Right lobe of liver (tissue), 6 donors: ENCODE measurements around the gene ITPKB. TPM values are rescaled to one million over a fixed set of nuclear protein-coding genes. Genes with fewer than 3 reads are reported as not detected.

ENCODE experiments used
- ATAC-seq, 4 donors: fragments of 200-7000 bp; cut with Tn5 transposase; one replicate each; pipeline ENCODE4 v1.9.1; 2020; ENCODE audit warnings: mild to moderate bottlenecking in 4 of 4, moderate library complexity in 4 of 4
- DNase-seq, 3 donors: peaks; one replicate each; pipeline ENCODE4 v3.0.0-alpha.2; 2020
- H3K27ac ChIP-seq, 3 donors: fragments of 200-600 bp; one replicate each; pipeline ENCODE4 v1.8.0; 2022
- H3K27me3 ChIP-seq, 2 donors: fragments of 200-600 bp; one replicate each; pipeline ENCODE4 v1.8.0; 2022
- H3K36me3 ChIP-seq, 4 donors: fragments of 200-600 bp; sonication (generic) in 1 of 4; one replicate each; pipeline versions ENCODE4 v1.5.1 to v1.8.0; 2017 to 2022; ENCODE audit warnings: control low read depth in 1 of 4
- H3K4me1 ChIP-seq, 4 donors: fragments of 200-600 bp; sonication (generic) in 1 of 4; one replicate each; pipeline versions ENCODE4 v1.5.1 to v1.8.0; 2017 to 2022; ENCODE audit warnings: control low read depth in 1 of 4
- H3K4me3 ChIP-seq, 3 donors: fragments of 200-600 bp; one replicate each; pipeline ENCODE4 v1.8.0; 2022
- H3K9me3 ChIP-seq, 4 donors: fragments of 200-600 bp; sonication (generic) in 1 of 4; one replicate each; pipeline versions ENCODE4 v1.5.1 to v1.8.0; 2017 to 2022; ENCODE audit warnings: control low read depth in 1 of 4
- POLR2A ChIP-seq: fragments of 450-650 bp; IDR thresholded peaks from one replicate; pipeline ENCODE4 v1.6.1; 2017; ENCODE audit warnings: antibody characterized with exemption, mild to moderate bottlenecking
- WGBS: methylation state at CpG from one replicate; pipeline ENCODE4 v1.1.6; 2018; ENCODE audit warnings: low coverage, low lambda C conversion rate; ENCODE audit not compliant: insufficient coverage; ENCODE audit errors: missing lambda C conversion rate; 5-methylcytosine and 5-hydroxymethylcytosine counted together
- intact Hi-C, 2 donors: fragments of 100-400 bp; cut with DNase I; formaldehyde crosslinking; loops; one replicate each; pipeline versions ENCODE4 v1.11.2 to v1.14.1; 2022
- total RNA-seq, 6 experiments: library from RNA; depleted of rRNA in 2 of 6; stranded (reverse); fragments of >200 nt in 2 of 6; fragmentation: NEBNext Ultra II Directional in 3 of 6; extraction: Animal tissue kit (Norgen Biotek cat#: 25700) in 3 of 6; gene quantifications; one replicate each; pipeline versions ENCODE4 v1.1.0 to v1.2.4, GENCODE V29; 2016 to 2023
- TF ChIP-seq, protein P1 (sequence below), 4 donors: fragments of 200-600 bp in 3 of 4; fragments of 450-650 bp in 1 of 4; IDR thresholded peaks; one replicate each; pipeline versions ENCODE4 v1.5.1 to v1.8.0; 2016 to 2022; ENCODE audit warnings: antibody characterized with exemption in 4 of 4, mild to moderate bottlenecking in 2 of 4
- donor health status: DM: no; HTN: yes; CAD: no.
- donor health status: DM: no; HTN: no; CAD: no.
- donor health status: DM: no; HTN: no; CAD: no.
- donor health status: DM: no; HTN: yes; CAD: no.
- donor health status: DM: no; HTN: yes; CAD: no.

ITPKB gene
- total RNA-seq, 6 experiments from 2014 or later, result 2.1 to 4.1 (median 3.4) TPM

DNA sequence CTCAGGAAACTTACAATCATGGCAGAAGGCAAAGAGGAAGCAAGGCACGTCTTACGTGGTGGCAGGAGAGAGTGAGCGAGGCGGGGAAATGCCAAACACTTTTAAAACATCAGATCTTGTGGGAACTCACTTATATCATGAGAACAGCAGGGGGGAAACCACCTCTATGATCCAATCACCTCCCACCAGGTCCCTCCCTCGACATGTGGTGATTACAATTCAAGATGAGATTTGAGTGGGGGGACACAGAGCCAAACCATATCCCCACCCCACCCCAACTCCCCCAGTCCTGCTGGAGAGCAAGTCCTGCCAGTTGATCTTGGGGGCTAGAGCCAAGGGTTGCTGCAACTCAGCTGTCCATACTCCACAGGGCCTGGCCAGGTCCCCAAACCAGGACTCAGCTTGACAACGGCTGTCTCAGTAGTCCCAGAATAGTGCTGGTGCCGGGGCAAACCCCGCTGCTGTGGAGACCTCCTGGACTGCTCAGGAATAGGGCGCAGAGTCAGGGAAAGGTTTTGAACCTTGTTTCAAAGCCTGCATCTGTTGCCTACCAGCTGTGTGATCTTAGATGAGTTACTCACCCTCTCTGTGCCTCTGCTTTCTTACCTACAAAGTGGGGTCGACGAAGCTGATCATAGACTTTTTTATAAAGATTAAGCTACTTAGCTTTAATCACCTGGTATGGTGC, 111.0 kb downstream of the ITPKB start:
- DNase-seq, result peak in 2 of 3 donors; percentile 31 to 39
- no peaks in the 10 kb centered on the region for H3K9me3 ChIP-seq
- no peak overlapping the region for H3K4me3 ChIP-seq
- H3K36me3 ChIP-seq, result no peaks in the 10 kb centered on the region
- no peak overlapping the region for H3K27ac ChIP-seq
- no peak for ATAC-seq
- WGBS, result 67% methylated on average over 8 of the region's 11 CpGs
- TF ChIP-seq POLR2A, result no peak
- TF ChIP-seq, protein P1, sequence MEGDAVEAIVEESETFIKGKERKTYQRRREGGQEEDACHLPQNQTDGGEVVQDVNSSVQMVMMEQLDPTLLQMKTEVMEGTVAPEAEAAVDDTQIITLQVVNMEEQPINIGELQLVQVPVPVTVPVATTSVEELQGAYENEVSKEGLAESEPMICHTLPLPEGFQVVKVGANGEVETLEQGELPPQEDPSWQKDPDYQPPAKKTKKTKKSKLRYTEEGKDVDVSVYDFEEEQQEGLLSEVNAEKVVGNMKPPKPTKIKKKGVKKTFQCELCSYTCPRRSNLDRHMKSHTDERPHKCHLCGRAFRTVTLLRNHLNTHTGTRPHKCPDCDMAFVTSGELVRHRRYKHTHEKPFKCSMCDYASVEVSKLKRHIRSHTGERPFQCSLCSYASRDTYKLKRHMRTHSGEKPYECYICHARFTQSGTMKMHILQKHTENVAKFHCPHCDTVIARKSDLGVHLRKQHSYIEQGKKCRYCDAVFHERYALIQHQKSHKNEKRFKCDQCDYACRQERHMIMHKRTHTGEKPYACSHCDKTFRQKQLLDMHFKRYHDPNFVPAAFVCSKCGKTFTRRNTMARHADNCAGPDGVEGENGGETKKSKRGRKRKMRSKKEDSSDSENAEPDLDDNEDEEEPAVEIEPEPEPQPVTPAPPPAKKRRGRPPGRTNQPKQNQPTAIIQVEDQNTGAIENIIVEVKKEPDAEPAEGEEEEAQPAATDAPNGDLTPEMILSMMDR (IDR thresholded peaks at IDR 0.05), result no peak
- no peaks in the 10 kb centered on the region for H3K27me3 ChIP-seq
- intact Hi-C loops, result no loop called here
- peaks cover 0 to 6% (median 0%) of the 10 kb centered on the region in 4 donors for H3K4me1 ChIP-seq

DNA sequence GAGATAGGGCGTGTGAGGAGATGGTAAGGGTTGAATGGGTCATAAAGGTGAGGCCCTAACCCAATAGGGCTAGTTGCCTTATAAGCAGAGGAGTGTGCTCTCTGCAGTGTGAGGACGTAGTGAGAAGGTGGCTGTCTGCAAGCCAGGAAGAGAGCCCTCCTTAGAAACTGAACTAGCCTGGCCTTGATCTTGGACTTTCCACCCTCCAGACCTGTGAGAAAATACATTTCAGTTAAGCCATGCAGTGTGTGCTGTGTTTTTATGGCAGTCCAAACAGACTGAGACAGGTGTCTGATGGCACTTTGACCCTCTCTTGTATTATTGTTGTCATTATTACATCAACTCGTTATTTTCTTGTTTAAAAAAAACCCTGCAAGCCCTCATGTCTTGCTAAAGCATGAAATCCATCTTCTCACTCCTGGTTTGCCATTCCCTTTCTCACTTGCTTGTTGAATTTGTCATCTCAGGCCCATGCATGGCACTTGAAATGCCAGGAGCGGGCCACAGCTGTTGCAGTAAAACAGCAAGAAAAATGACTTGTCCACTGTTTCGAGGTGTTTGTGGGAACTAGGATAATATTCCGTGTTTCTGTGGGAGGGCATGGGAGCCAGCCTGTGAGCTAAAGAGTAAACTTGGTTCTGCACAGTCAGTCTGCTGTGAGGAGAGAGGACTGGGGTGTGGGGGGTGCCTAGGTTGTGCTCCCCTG, 111.9 kb downstream of the ITPKB start:
- DNase-seq (peak in 2 of 3 donors; percentile 15 to 22), ATAC-seq (no peak)
- Histone ChIP-seq H3K4me1 (peaks cover 0 to 6% (median 0%) of the 10 kb centered on the region in 4 donors), H3K4me3 (no peak overlapping the region), H3K27ac (no peak overlapping the region), H3K36me3 (no peaks in the 10 kb centered on the region), H3K27me3 (no peaks in the 10 kb centered on the region), H3K9me3 (no peaks in the 10 kb centered on the region)
- no peak for TF ChIP-seq POLR2A
- TF ChIP-seq, protein P1 (IDR thresholded peaks at IDR 0.05), result no peak
- intact Hi-C loops, result no loop called here
- WGBS, result 66% methylated on average over 5 of the region's 6 CpGs

DNA sequence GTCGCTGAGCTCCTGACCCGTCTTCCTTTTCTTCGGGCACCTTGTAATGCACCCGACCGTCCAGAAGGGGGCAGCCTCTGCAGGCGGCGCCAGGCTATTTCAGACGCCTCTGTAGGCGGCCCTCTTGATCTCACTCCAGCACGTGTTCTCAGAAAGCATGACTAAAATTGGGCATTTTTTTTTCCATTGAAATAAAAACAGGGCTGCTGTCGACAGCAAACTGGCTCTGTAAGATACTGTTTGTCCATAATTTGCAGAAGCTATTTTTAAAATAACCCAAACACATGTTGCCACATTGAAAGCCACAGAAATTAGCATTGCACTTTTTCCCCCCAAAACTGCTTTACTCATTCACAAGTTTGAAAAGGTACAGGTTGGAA, 112.5 kb downstream of the ITPKB start:
- Histone ChIP-seq H3K27me3 (no peaks in the 10 kb centered on the region), H3K36me3 (no peaks in the 10 kb centered on the region), H3K9me3 (no peaks in the 10 kb centered on the region), H3K27ac (no peak overlapping the region), H3K4me3 (no peak overlapping the region), H3K4me1 (peaks cover 0 to 6% (median 0%) of the 10 kb centered on the region in 4 donors)
- TF ChIP-seq, protein P1 (IDR thresholded peaks at IDR 0.05), result peak; percentile 81 to 98 (median 92)
- TF ChIP-seq POLR2A, result no peak
- ATAC-seq (peak; percentile 85 to 97 (median 93)), DNase-seq (peak; percentile 70 to 77 (median 72))
- intact Hi-C loops, result no loop called here
- WGBS, result 5% methylated on average over 11 of the region's 11 CpGs

DNA sequence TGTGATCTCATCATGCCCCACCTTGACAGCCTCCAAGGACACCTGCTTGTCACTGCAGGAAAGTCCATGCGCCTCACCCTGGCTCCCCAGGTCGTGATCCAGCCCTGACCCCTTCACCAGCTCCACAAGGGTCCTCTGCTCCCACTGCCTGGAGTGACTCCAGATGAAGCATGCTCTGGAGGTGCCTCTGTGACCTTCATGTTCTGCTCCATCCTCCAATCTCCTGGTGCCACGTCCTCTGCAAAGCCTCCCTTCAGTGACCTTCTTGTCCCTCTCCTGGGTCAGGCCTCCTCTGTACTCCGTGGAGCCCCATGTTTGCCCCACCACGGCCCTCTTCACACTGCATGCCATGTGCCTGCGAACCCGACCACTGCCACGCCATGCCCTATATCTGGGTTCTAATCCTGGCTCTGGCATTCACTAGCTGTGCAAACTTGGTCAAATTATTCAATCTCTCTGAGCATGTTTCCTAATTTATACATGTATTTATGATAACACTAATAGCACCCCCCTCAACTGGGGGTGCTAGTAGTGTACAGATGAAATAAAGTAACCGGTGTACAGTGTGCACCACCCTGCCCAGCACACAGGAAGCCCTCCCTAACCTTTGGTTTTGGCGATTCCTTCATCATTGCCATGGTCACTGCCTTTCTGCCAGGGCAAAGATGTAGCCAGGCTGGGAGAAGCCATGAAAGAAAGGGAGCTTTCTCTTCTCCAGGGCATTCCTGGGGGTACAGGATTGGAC, 113.1 kb downstream of the ITPKB start:
- WGBS, result 73% methylated on average over 10 of the region's 10 CpGs
- H3K36me3 ChIP-seq, result no peaks in the 10 kb centered on the region
- ATAC-seq, result peak in 1 of 4 donors; percentile 9
- H3K4me3 ChIP-seq, result no peak overlapping the region
- H3K27me3 ChIP-seq, result no peaks in the 10 kb centered on the region
- H3K9me3 ChIP-seq, result no peaks in the 10 kb centered on the region
- DNase-seq, result peak in 1 of 3 donors; percentile 43
- H3K27ac ChIP-seq, result no peak overlapping the region
- intact Hi-C loops, result no loop called here
- TF ChIP-seq, protein P1 (IDR thresholded peaks at IDR 0.05), result no peak
- TF ChIP-seq POLR2A, result no peak
- peaks cover 0 to 6% (median 0%) of the 10 kb centered on the region in 4 donors for H3K4me1 ChIP-seq
